ENCODE data around the gene PTPRC.

DNA sequence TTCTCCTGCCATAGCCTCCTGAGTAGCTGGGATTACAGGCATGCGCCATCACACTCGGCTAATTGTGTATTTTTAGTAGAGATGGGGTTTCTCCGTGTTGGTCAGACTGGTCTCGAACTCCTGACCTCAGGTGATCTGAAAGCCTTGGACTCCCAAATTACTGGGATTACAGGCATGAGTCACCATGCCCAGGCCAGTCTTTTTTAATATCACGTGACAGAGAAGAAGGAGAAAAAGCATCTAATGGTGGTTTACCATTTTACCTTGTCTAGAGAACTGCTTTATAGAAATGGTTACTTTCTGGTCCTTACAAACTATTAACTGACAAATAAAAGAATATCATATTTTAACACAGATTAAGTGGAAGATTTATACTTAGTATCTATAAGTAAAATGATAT, 168.0 kb downstream of the PTPRC start:
- TF ChIP-seq, protein P1, sequence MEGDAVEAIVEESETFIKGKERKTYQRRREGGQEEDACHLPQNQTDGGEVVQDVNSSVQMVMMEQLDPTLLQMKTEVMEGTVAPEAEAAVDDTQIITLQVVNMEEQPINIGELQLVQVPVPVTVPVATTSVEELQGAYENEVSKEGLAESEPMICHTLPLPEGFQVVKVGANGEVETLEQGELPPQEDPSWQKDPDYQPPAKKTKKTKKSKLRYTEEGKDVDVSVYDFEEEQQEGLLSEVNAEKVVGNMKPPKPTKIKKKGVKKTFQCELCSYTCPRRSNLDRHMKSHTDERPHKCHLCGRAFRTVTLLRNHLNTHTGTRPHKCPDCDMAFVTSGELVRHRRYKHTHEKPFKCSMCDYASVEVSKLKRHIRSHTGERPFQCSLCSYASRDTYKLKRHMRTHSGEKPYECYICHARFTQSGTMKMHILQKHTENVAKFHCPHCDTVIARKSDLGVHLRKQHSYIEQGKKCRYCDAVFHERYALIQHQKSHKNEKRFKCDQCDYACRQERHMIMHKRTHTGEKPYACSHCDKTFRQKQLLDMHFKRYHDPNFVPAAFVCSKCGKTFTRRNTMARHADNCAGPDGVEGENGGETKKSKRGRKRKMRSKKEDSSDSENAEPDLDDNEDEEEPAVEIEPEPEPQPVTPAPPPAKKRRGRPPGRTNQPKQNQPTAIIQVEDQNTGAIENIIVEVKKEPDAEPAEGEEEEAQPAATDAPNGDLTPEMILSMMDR (IDR thresholded peaks at IDR 0.05) = no peak
- TF ChIP-seq POLR2AphosphoS5 (IDR thresholded peaks at IDR 0.05) = no peak
- TF ChIP-seq POLR2A (IDR thresholded peaks at IDR 0.05) = no peak
